ENCODE data around the gene PKDCC.

PKDCC gene

GRCh38 chr2:42047488-42048298 lies at the start of gene PKDCC:
TSS of gene PKDCC (plus strand) at chr2:42048021. CDS start at chr2:42048200, 179 bp downstream.
- peak; percentile 20 for DNase-seq

GRCh38 chr2:41998186-41999127 lies 49.4 kb upstream of the PKDCC start:
- DNase-seq, result no peak

- no peak for DNase-seq
Observed at GRCh38 chr2:41999128-41999480, 48.7 kb upstream of the PKDCC start.

- DNase-seq, result no peak
Observed at GRCh38 chr2:41999592-42000281, 48.1 kb upstream of the PKDCC start.

GRCh38 chr2:42001711-42002201 lies 46.1 kb upstream of the PKDCC start:
- no peak for DNase-seq

- DNase-seq, result no peak
Observed at GRCh38 chr2:42007551-42007950, 40.3 kb upstream of the PKDCC start.

GRCh38 chr2:42008241-42008921 lies 39.4 kb upstream of the PKDCC start:
- DNase-seq, result no peak

- DNase-seq, result no peak
Observed at GRCh38 chr2:42009657-42010580, 37.9 kb upstream of the PKDCC start.

GRCh38 chr2:42010743-42011298 lies 37.0 kb upstream of the PKDCC start:
- no peak for DNase-seq

- no peak for DNase-seq
Observed at GRCh38 chr2:42012137-42012536, 35.7 kb upstream of the PKDCC start.

- no peak for DNase-seq
Observed at GRCh38 chr2:42012651-42013050, 35.2 kb upstream of the PKDCC start.

GRCh38 chr2:42013409-42013808 lies 34.4 kb upstream of the PKDCC start:
- no peak for DNase-seq

GRCh38 chr2:42021464-42021863 lies 26.4 kb upstream of the PKDCC start:
- DNase-seq, result no peak

- DNase-seq, result no peak
Observed at GRCh38 chr2:42025151-42025582, 22.7 kb upstream of the PKDCC start.

GRCh38 chr2:42026272-42026671 lies 21.5 kb upstream of the PKDCC start:
- DNase-seq, result no peak

GRCh38 chr2:42028571-42029148 lies 19.2 kb upstream of the PKDCC start:
- DNase-seq, result no peak

GRCh38 chr2:42029171-42029570 lies 18.6 kb upstream of the PKDCC start:
- DNase-seq, result no peak

- no peak for DNase-seq
Observed at GRCh38 chr2:42029639-42030199, 18.1 kb upstream of the PKDCC start.

- DNase-seq, result no peak
Observed at GRCh38 chr2:42030200-42030759, 17.5 kb upstream of the PKDCC start.

GRCh38 chr2:42030829-42031228 lies 17.0 kb upstream of the PKDCC start:
- no peak for DNase-seq

Data from activated gamma-delta T cell treated with Interleukin-2 at 50 U/mL for 16 hours (primary cell).